Fibroblast of mammary gland (primary cell): ENCODE results near the gene DAB2IP.
A peak's percentile ranks its signal among the peaks of the same experiment; 100 is the strongest.

ENCODE experiments used
- DNase-seq: peaks from one replicate; pipeline ENCODE4 v3.0.0-alpha.2; 2010; ENCODE audit warnings: low read depth
- H3K4me3 ChIP-seq: 2 replicates; pipeline ENCODE4 v1.5.1; 2011; ENCODE audit warnings: low read depth, mild to moderate bottlenecking, low read length, moderate library complexity; ENCODE audit not compliant: control insufficient read depth
- CTCF ChIP-seq: conservative IDR thresholded peaks from 2 replicates; pipeline ENCODE4 v1.5.1; 2011; ENCODE audit warnings: low read depth, low read length, inconsistent platforms; ENCODE audit not compliant: control insufficient read depth, insufficient read depth

The DAB2IP gene

GRCh38 chr9:121671612-121672155, 20.2 kb downstream of the DAB2IP start:
- DNase-seq = peak; percentile 93
- no peak for TF ChIP-seq CTCF
- H3K4me3 ChIP-seq = no peak overlapping the region

- DNase-seq = peak; percentile 71
- no peak for TF ChIP-seq CTCF
- H3K4me3 ChIP-seq = no peak overlapping the region
Measured at GRCh38 chr9:121672213-121672612, 20.8 kb downstream of the DAB2IP start.

GRCh38 chr9:121672986-121673385, 21.6 kb downstream of the DAB2IP start:
- no peak overlapping the region for H3K4me3 ChIP-seq
- no peak for TF ChIP-seq CTCF
- peak; percentile 16 for DNase-seq

- DNase-seq = no peak
- no peak for TF ChIP-seq CTCF
- no peak overlapping the region for H3K4me3 ChIP-seq
Measured at GRCh38 chr9:121673576-121673975, 22.1 kb downstream of the DAB2IP start.

- no peak for TF ChIP-seq CTCF
- DNase-seq = no peak
- no peak overlapping the region for H3K4me3 ChIP-seq
Measured at GRCh38 chr9:121674017-121674416, 22.6 kb downstream of the DAB2IP start.

- no peak for TF ChIP-seq CTCF
- H3K4me3 ChIP-seq = no peak overlapping the region
- DNase-seq = peak; percentile 65
Measured at GRCh38 chr9:121674952-121675351, 23.5 kb downstream of the DAB2IP start.

GRCh38 chr9:121675381-121675780, 23.9 kb downstream of the DAB2IP start:
- TF ChIP-seq CTCF = no peak
- DNase-seq = no peak
- H3K4me3 ChIP-seq = no peak overlapping the region
